Activated naive CD4-positive, alpha-beta T cell treated with anti-CD3 and anti-CD28 coated beads, Interleukin-2, amount 50 U/mL, for 72 hours (primary cell): ENCODE measurements around the gene IRS2. TPM values are rescaled to one million over a fixed set of nuclear protein-coding genes. Genes with fewer than 3 reads are reported as not detected.

Source experiments
- ATAC-seq, 2 donors: fragments of 150-1000 bp; cut with Tn5 transposase; 2 replicates each; pipeline ENCODE4 v1.10.0; 2021; ENCODE audit warnings: mild to moderate bottlenecking in 2 of 2, moderate library complexity in 2 of 2
- DNase-seq, 2 donors: peaks; one replicate each; pipeline ENCODE4 v3.0.0; 2021 to 2022; ENCODE audit warnings: low spot score in 2 of 2
- H3K27ac Mint-ChIP-seq, 2 donors: one replicate each; pipeline ENCODE4 v1.8.0; 2022; ENCODE audit warnings: mild to moderate bottlenecking in 2 of 2, mixed read lengths in 2 of 2
- H3K36me3 Mint-ChIP-seq, 2 donors: one replicate each; pipeline ENCODE4 v1.8.0; 2022; ENCODE audit warnings: mixed read lengths in 2 of 2
- H3K9me3 Mint-ChIP-seq, 2 donors: one replicate each; pipeline ENCODE4 v1.8.0; 2022; ENCODE audit warnings: mixed read lengths in 2 of 2
- total RNA-seq, 2 donors: library from RNA; stranded (reverse); gene quantifications; one replicate each; pipeline ENCODE4 v1.2.3, GENCODE V29; 2022

IRS2 gene
- total RNA-seq, 2 donors from 2014 or later: 2.4 to 3.7 TPM

GRCh38 chr13:109812382-109812781 is 26.0 kb upstream of the IRS2 start:
- no peaks in the 10 kb centered on the region for H3K9me3 Mint-ChIP-seq
- ATAC-seq (no peak), DNase-seq (no peak)
- H3K36me3 Mint-ChIP-seq: no peaks in the 10 kb centered on the region
- no peak overlapping the region for H3K27ac Mint-ChIP-seq

DNA sequence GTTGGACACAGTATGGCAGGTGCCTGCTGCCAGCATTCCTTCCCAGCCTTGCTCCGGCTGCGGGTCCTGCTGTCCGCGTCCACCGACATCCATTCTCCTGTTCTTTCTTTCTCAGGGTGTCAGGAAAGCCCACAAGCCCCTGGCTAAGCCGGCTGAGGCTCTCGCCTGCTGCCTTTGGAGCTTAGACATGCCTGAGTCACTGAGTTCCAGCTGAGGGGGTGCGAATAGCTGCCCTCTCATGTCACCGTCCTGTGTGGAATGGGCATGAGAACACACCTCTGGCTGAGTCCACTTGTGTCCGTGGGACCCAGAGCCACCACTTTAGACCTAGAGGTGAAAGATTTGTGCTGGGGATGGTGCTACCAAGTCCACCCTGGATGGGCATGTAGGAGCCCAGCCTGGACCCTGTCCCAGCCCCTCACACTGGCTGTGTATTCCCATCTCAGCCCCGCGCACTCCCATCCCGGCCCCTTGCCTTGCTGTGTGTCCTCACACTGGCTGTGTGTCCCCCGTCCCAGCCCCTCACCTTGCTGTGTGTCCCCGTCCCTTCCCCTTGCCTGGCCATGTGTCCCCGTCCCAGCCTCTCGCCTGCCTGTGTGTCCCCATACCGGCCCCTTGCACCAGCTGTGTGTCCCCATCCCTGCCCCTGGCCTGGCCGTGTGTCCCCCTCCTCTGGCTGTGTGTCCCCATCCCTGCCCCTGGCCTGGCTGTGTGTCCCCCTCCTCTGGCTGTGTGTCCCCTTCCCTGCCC is 24.6 kb upstream of the IRS2 start:
- DNase-seq (no peak), ATAC-seq (no peak)
- Mint-ChIP-seq H3K9me3 (no peaks in the 10 kb centered on the region), H3K36me3 (no peaks in the 10 kb centered on the region), H3K27ac (no peak overlapping the region)

- Mint-ChIP-seq H3K27ac (no peak overlapping the region), H3K9me3 (no peaks in the 10 kb centered on the region), H3K36me3 (no peaks in the 10 kb centered on the region)
- ATAC-seq: no peak
- DNase-seq: no peak
Observed at GRCh38 chr13:109809216-109809932, 23.0 kb upstream of the IRS2 start.

DNA sequence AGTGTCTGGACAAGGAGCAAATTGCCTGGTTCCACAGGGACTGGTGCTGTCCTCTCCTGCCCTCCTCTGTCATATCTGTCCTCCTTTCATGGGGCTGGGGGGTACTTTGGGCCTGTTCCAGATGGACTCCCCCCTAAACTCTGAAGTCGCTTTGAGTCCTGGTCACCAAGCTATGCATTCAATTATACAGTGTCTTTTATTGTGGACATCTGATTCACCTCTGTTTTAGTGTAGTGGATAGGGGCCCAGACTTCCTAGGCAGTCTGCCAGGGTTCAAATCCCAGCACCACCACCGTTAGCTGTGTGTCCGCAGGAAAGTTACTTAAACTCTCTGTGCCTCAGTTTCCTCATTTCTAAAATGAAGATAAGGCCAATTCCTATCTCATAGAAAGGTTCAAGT is 21.0 kb upstream of the IRS2 start:
- DNase-seq: no peak
- Mint-ChIP-seq H3K27ac (no peak overlapping the region), H3K36me3 (no peaks in the 10 kb centered on the region), H3K9me3 (no peaks in the 10 kb centered on the region)
- no peak for ATAC-seq

DNA sequence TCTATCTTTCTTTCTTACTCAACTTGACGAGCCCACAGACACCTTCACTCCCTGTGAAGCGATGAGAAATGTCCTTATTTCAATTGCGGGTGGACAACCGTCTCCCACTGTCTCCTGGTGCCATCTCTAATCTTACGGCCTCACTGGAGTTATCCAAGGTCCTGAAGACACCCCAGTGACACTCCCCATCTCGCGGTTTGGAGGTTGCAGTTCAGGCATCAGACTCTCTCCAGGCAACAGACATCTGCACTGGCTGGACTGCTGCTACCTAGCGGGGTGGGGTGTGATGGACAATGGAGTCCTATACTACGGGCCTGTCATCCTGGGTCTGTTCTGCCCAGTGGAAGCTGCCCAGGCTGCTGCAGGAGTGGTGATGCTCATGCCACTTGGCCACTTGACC is 18.3 kb upstream of the IRS2 start:
- H3K27ac Mint-ChIP-seq: no peak overlapping the region
- ATAC-seq: no peak
- no peak for DNase-seq
- H3K36me3 Mint-ChIP-seq: no peaks in the 10 kb centered on the region
- no peaks in the 10 kb centered on the region for H3K9me3 Mint-ChIP-seq

GRCh38 chr13:109803825-109804224 is 17.4 kb upstream of the IRS2 start:
- Mint-ChIP-seq H3K9me3 (no peaks in the 10 kb centered on the region), H3K36me3 (no peaks in the 10 kb centered on the region), H3K27ac (no peak overlapping the region)
- no peak for ATAC-seq
- no peak for DNase-seq

DNA sequence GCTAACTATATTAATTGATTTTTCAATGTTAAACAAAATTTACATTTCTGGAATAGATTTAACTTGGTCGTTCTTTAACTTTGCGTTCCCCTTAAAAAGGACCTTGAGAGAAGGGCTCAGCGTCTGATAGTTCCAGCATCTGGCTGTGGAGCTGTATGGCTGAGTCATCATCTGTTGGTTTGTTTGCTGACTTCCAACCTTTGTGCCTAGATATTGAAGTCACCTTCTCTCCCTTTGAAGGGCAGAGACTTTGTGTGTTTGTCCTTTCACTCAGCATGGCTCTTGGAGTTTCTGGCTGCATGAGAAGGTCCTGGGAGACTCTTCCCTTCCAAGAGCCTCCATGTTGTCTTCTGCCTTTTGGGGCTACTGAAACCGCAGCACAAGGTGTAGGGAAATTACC is 16.6 kb upstream of the IRS2 start:
- Mint-ChIP-seq H3K36me3 (no peaks in the 10 kb centered on the region), H3K9me3 (no peaks in the 10 kb centered on the region), H3K27ac (no peak overlapping the region)
- no peak for ATAC-seq
- DNase-seq: no peak

- no peak overlapping the region for H3K27ac Mint-ChIP-seq
- peak in 1 of 2 donors; percentile 35 for ATAC-seq
Observed at GRCh38 chr13:109795011-109795410, 8.6 kb upstream of the IRS2 start.

GRCh38 chr13:109794095-109794494 is 7.7 kb upstream of the IRS2 start:
- ATAC-seq: no peak
- Mint-ChIP-seq H3K27ac (no peak overlapping the region), H3K9me3 (no peaks in the 10 kb centered on the region), H3K36me3 (no peaks in the 10 kb centered on the region)
- no peak for DNase-seq

More at GRCh38 chr13:109795011-109795410, 8.6 kb upstream of the IRS2 start:
- DNase-seq: no peak
- no peaks in the 10 kb centered on the region for H3K36me3 Mint-ChIP-seq
- H3K9me3 Mint-ChIP-seq: no peaks in the 10 kb centered on the region

DNA sequence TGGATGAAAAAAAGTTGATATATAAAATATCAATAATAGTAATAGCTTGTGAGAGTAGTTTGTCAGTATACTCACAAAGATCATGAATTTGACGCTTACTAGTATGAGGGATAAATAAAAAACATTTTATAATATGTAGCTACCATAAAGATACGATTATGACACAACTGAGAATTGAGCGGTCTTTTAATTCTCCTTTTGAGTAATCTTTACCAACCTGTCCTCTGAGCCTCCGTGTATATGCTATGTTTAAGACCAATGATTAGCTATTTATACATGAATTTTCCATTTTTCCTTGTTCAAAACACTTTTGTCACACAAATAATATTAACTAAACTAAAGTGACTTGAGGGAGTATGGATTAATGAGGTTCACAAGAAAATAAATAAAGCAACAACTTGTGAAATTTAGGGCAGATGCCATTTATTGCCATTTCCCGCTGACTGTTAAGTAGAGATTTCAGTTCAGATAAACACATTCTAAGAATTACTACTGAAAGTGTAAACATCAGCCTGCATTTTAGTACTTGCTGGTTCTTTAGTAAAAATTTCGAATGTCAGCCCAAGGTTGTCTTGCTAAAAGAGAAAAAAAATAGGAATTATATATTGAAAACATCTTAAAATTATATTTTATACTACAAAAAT is 6.2 kb upstream of the IRS2 start:
- ATAC-seq: no peak
- Mint-ChIP-seq H3K36me3 (no peaks in the 10 kb centered on the region), H3K27ac (no peak overlapping the region), H3K9me3 (no peaks in the 10 kb centered on the region)
- DNase-seq: no peak

DNA sequence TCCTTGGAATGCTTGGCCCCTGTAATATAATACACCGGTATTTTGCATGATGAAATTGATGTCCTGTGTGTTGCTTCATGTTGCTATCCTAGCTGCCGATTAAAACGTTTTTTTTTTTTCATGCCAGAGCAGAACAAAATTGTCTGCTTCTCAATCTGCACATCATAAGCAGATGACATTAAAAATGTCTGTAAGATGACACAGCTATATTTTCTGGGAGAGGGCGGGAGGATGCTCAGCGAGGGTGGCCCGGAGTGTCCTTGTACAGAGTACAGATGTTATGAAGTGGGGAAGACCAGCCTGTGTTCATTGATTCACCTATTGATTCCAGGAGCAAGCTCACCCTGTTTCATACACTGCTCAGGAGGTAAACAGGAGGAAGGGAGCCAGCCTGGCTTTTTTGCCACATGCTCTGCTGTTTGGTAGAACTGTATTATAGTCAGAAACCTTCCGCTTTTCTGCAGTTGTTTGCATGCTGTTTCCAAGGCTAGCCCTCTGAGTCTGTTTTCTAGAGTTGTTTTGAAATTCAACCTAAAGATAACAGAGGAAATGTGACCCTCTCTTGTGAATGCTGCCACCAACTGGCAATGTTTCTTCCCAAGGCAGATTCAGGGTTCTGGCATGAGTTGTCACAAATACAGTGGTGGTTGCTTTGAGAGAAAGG is 4.7 kb upstream of the IRS2 start:
- DNase-seq (no peak), ATAC-seq (no peak)
- H3K36me3 Mint-ChIP-seq: no peaks in the 10 kb centered on the region
- no peak overlapping the region for H3K27ac Mint-ChIP-seq
- H3K9me3 Mint-ChIP-seq: no peaks in the 10 kb centered on the region

- no peak for ATAC-seq
- no peak for DNase-seq
- H3K9me3 Mint-ChIP-seq: no peaks in the 10 kb centered on the region
- no peak overlapping the region for H3K27ac Mint-ChIP-seq
- no peaks in the 10 kb centered on the region for H3K36me3 Mint-ChIP-seq
Observed at GRCh38 chr13:109790086-109790485, 3.7 kb upstream of the IRS2 start.

GRCh38 chr13:109789262-109789661 is 2.9 kb upstream of the IRS2 start:
- DNase-seq: no peak
- H3K36me3 Mint-ChIP-seq: no peaks in the 10 kb centered on the region

GRCh38 chr13:109788372-109789111 is 2.2 kb upstream of the IRS2 start:
- Mint-ChIP-seq H3K27ac (peak overlapping the region in 1 of 2 donors; percentile 44), H3K36me3 (no peaks in the 10 kb centered on the region), H3K9me3 (no peaks in the 10 kb centered on the region)
- DNase-seq (no peak), ATAC-seq (no peak)

More at GRCh38 chr13:109789262-109789661, 2.9 kb upstream of the IRS2 start:
- no peak for ATAC-seq
- Mint-ChIP-seq H3K9me3 (no peaks in the 10 kb centered on the region), H3K27ac (no peak overlapping the region)

DNA sequence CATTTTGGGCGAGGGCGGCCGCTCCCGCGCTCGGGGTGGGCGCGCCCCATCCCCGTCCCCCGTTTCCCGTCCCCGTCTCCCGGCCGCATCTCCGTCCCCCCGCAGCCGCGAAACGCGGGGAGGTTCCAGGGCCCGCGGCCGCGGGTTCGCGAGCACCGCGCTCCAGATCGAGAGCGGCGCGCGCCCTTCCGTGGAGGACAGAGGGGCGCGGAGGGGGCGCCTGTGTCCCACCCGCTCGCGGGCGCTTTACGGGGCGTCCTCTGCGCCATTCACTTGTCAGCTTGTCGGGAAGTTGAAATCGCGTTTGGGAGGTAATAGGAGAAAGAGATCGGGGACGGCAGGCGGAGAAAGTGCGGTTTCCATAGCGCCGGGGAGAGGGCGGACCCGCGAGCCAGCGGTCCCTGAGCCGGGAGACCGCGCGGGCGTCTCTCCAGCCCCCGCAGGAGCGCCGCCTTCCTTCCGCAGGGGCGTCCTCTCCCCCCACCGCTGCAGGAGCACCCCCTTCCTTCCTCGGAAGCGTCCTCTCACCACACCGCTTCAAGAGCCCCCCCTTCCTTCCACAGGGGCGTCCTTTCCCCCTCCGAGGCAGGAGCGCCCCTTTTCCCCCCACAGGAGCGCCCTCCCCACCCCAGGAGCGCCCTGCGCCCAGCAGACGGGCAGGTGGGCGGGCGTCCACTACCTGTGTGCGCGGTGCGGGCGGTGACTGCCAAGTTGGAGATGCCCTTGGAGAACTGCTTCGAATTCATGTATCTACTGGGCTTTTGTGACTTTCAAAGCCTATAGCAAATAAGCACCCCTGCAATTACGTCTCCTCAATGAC is 962 bp upstream of the IRS2 start:
- ATAC-seq: no peak
- Mint-ChIP-seq H3K9me3 (no peaks in the 10 kb centered on the region), H3K27ac (no peak overlapping the region), H3K36me3 (no peaks in the 10 kb centered on the region)
- DNase-seq: peak in 1 of 2 donors; percentile 38
